ENCODE measurements around the gene GPR87. TPM values are rescaled to one million over a fixed set of nuclear protein-coding genes. Genes with fewer than 3 reads are reported as not detected.

The GPR87 gene
- total and polyA plus RNA-seq, 4 donors: not detected

GRCh38 chr3:151268267-151269235 is 48.1 kb downstream of the GPR87 start:
- DNase-seq: no peak
- no peak overlapping the region for H3K27ac ChIP-seq (ENCODE audit: low read depth in 1 of 2, low read length in 2 of 2)
- H3K4me1 ChIP-seq (ENCODE audit: control insufficient read depth in 1 of 2, insufficient read depth in 2 of 2, low read length in 2 of 2): peaks cover 0 to 2% of the 10 kb centered on the region in 2 donors
- H3K27me3 ChIP-seq (ENCODE audit: control insufficient read depth in 1 of 2, insufficient read depth in 2 of 2, low read length in 1 of 2): no peaks in the 10 kb centered on the region
- no peak overlapping the region for H3K4me3 ChIP-seq (ENCODE audit: low read length in 2 of 2)
- no peaks in the 10 kb centered on the region for H3K36me3 ChIP-seq (ENCODE audit: control insufficient read depth in 1 of 2, insufficient read depth in 2 of 2, low read length in 1 of 2)
- no peaks in the 10 kb centered on the region for H3K9me3 ChIP-seq (ENCODE audit: control insufficient read depth, low read length)
- intact Hi-C loops (cut with DNase I): no loop called here
- 95% methylated on average over 11 of the region's 11 CpGs for WGBS, 2 donors
- ATAC-seq (ENCODE audit: low FRiP score): no peak

GRCh38 chr3:151267066-151267465 is 49.6 kb downstream of the GPR87 start:
- no peak for ATAC-seq (ENCODE audit: low FRiP score)
- 92 to 95% methylated on average over 1 of the region's 1 CpG for WGBS, 2 donors
- H3K4me3 ChIP-seq (ENCODE audit: low read length in 2 of 2): no peak overlapping the region
- H3K36me3 ChIP-seq (ENCODE audit: control insufficient read depth in 1 of 2, insufficient read depth in 2 of 2, low read length in 1 of 2): no peaks in the 10 kb centered on the region
- H3K4me1 ChIP-seq (ENCODE audit: control insufficient read depth in 1 of 2, insufficient read depth in 2 of 2, low read length in 2 of 2): peaks cover 0 to 2% of the 10 kb centered on the region in 2 donors
- intact Hi-C loops (cut with DNase I): no loop called here
- no peak overlapping the region for H3K27ac ChIP-seq (ENCODE audit: low read depth in 1 of 2, low read length in 2 of 2)
- DNase-seq: no peak
- H3K9me3 ChIP-seq (ENCODE audit: control insufficient read depth, low read length): no peaks in the 10 kb centered on the region
- H3K27me3 ChIP-seq (ENCODE audit: control insufficient read depth in 1 of 2, insufficient read depth in 2 of 2, low read length in 1 of 2): no peaks in the 10 kb centered on the region

GRCh38 chr3:151265866-151266265 is 50.8 kb downstream of the GPR87 start:
- H3K4me3 ChIP-seq (ENCODE audit: low read length in 2 of 2): no peak overlapping the region
- intact Hi-C loops (cut with DNase I): no loop called here
- H3K4me1 ChIP-seq (ENCODE audit: control insufficient read depth in 1 of 2, insufficient read depth in 2 of 2, low read length in 2 of 2): peaks cover 0 to 2% of the 10 kb centered on the region in 2 donors
- H3K27ac ChIP-seq (ENCODE audit: low read depth in 1 of 2, low read length in 2 of 2): no peak overlapping the region
- WGBS, 2 donors: 86 to 89% methylated on average over 5 of the region's 5 CpGs
- ATAC-seq (ENCODE audit: low FRiP score) (no peak), DNase-seq (no peak)
- H3K36me3 ChIP-seq (ENCODE audit: control insufficient read depth in 1 of 2, insufficient read depth in 2 of 2, low read length in 1 of 2): no peaks in the 10 kb centered on the region
- H3K27me3 ChIP-seq (ENCODE audit: control insufficient read depth in 1 of 2, insufficient read depth in 2 of 2, low read length in 1 of 2): no peaks in the 10 kb centered on the region
- no peaks in the 10 kb centered on the region for H3K9me3 ChIP-seq (ENCODE audit: control insufficient read depth, low read length)

GRCh38 chr3:151265166-151265565 is 51.5 kb downstream of the GPR87 start:
- WGBS, 2 donors: 86 to 92% methylated on average over 5 of the region's 5 CpGs

GRCh38 chr3:151264605-151265004 is 52.0 kb downstream of the GPR87 start:
- ATAC-seq (ENCODE audit: low FRiP score) (no peak), DNase-seq (no peak)
- Histone ChIP-seq H3K9me3 (ENCODE audit: control insufficient read depth, low read length) (no peaks in the 10 kb centered on the region), H3K4me3 (ENCODE audit: low read length in 2 of 2) (no peak overlapping the region), H3K36me3 (ENCODE audit: control insufficient read depth in 1 of 2, insufficient read depth in 2 of 2, low read length in 1 of 2) (no peaks in the 10 kb centered on the region), H3K27me3 (ENCODE audit: control insufficient read depth in 1 of 2, insufficient read depth in 2 of 2, low read length in 1 of 2) (no peaks in the 10 kb centered on the region), H3K4me1 (ENCODE audit: control insufficient read depth in 1 of 2, insufficient read depth in 2 of 2, low read length in 2 of 2) (no peaks in the 10 kb centered on the region), H3K27ac (ENCODE audit: low read depth in 1 of 2, low read length in 2 of 2) (no peak overlapping the region)
- 95% methylated on average over 1 of the region's 1 CpG for WGBS, 2 donors
- intact Hi-C loops (cut with DNase I): no loop called here

More at GRCh38 chr3:151265166-151265565, 51.5 kb downstream of the GPR87 start:
- H3K27ac ChIP-seq (ENCODE audit: low read depth in 1 of 2, low read length in 2 of 2): no peak overlapping the region
- no peak overlapping the region for H3K4me3 ChIP-seq (ENCODE audit: low read length in 2 of 2)
- H3K36me3 ChIP-seq (ENCODE audit: control insufficient read depth in 1 of 2, insufficient read depth in 2 of 2, low read length in 1 of 2): no peaks in the 10 kb centered on the region
- no peak for DNase-seq
- no peak for ATAC-seq (ENCODE audit: low FRiP score)
- H3K27me3 ChIP-seq (ENCODE audit: control insufficient read depth in 1 of 2, insufficient read depth in 2 of 2, low read length in 1 of 2): no peaks in the 10 kb centered on the region
- intact Hi-C loops (cut with DNase I): no loop called here
- H3K9me3 ChIP-seq (ENCODE audit: control insufficient read depth, low read length): no peaks in the 10 kb centered on the region
- H3K4me1 ChIP-seq (ENCODE audit: control insufficient read depth in 1 of 2, insufficient read depth in 2 of 2, low read length in 2 of 2): no peaks in the 10 kb centered on the region

- WGBS, 2 donors: 79 to 87% methylated on average over 8 of the region's 8 CpGs
- intact Hi-C loops (cut with DNase I): no loop called here
- DNase-seq (no peak), ATAC-seq (ENCODE audit: low FRiP score) (no peak)
- Histone ChIP-seq H3K27ac (ENCODE audit: low read depth in 1 of 2, low read length in 2 of 2) (no peak overlapping the region), H3K36me3 (ENCODE audit: control insufficient read depth in 1 of 2, insufficient read depth in 2 of 2, low read length in 1 of 2) (no peaks in the 10 kb centered on the region), H3K9me3 (ENCODE audit: control insufficient read depth, low read length) (no peaks in the 10 kb centered on the region), H3K4me1 (ENCODE audit: control insufficient read depth in 1 of 2, insufficient read depth in 2 of 2, low read length in 2 of 2) (no peaks in the 10 kb centered on the region), H3K4me3 (ENCODE audit: low read length in 2 of 2) (no peak overlapping the region), H3K27me3 (ENCODE audit: control insufficient read depth in 1 of 2, insufficient read depth in 2 of 2, low read length in 1 of 2) (no peaks in the 10 kb centered on the region)
Observed at GRCh38 chr3:151262871-151263525, 53.6 kb downstream of the GPR87 start.

- Histone ChIP-seq H3K27me3 (ENCODE audit: control insufficient read depth in 1 of 2, insufficient read depth in 2 of 2, low read length in 1 of 2) (no peaks in the 10 kb centered on the region), H3K36me3 (ENCODE audit: control insufficient read depth in 1 of 2, insufficient read depth in 2 of 2, low read length in 1 of 2) (no peaks in the 10 kb centered on the region), H3K4me1 (ENCODE audit: control insufficient read depth in 1 of 2, insufficient read depth in 2 of 2, low read length in 2 of 2) (no peaks in the 10 kb centered on the region), H3K27ac (ENCODE audit: low read depth in 1 of 2, low read length in 2 of 2) (no peak overlapping the region), H3K9me3 (ENCODE audit: control insufficient read depth, low read length) (no peaks in the 10 kb centered on the region), H3K4me3 (ENCODE audit: low read length in 2 of 2) (no peak overlapping the region)
- DNase-seq: no peak
- no peak for ATAC-seq (ENCODE audit: low FRiP score)
- WGBS, 2 donors: 59 to 74% methylated on average over 3 of the region's 3 CpGs
- intact Hi-C loops (cut with DNase I): no loop called here
Observed at GRCh38 chr3:151259664-151260063, 57.0 kb downstream of the GPR87 start.

GRCh38 chr3:151256749-151257148 is 59.9 kb downstream of the GPR87 start:
- H3K27ac ChIP-seq (ENCODE audit: low read depth in 1 of 2, low read length in 2 of 2): no peak overlapping the region
- no peak for ATAC-seq (ENCODE audit: low FRiP score)

More at GRCh38 chr3:151256749-151257148, 59.9 kb downstream of the GPR87 start:
- intact Hi-C loops (cut with DNase I): no loop called here
- Histone ChIP-seq H3K27me3 (ENCODE audit: control insufficient read depth in 1 of 2, insufficient read depth in 2 of 2, low read length in 1 of 2) (peaks cover 0 to 1% of the 10 kb centered on the region in 2 donors), H3K36me3 (ENCODE audit: control insufficient read depth in 1 of 2, insufficient read depth in 2 of 2, low read length in 1 of 2) (no peaks in the 10 kb centered on the region), H3K4me3 (ENCODE audit: low read length in 2 of 2) (no peak overlapping the region), H3K9me3 (ENCODE audit: control insufficient read depth, low read length) (no peaks in the 10 kb centered on the region), H3K4me1 (ENCODE audit: control insufficient read depth in 1 of 2, insufficient read depth in 2 of 2, low read length in 2 of 2) (no peaks in the 10 kb centered on the region)
- no peak for DNase-seq
- 18 to 19% methylated on average over 1 of the region's 1 CpG for WGBS, 2 donors

Measured in aorta (tissue), 5 donors.